SKM-1 (cell line): ENCODE data around the gene DAB2IP.
"Not testable (repeated sequence)": the region's sequence is repeated elsewhere in the genome, so short reads cannot be mapped to it uniquely, and the experiment has no call there.

Experiments used
- DNase-seq: peaks from one replicate; lab custom pipeline; 2025; ENCODE audit not compliant: unreplicated experiment; lab: John Stamatoyannopoulos, UW

Gene DAB2IP

GRCh38 chr9:121643473-121643872 is 8.0 kb upstream of the DAB2IP start:
- no peak for DNase-seq

- not testable (repeated sequence) for DNase-seq
These were observed 7.4 kb upstream of the DAB2IP start for GRCh38 chr9:121644040-121644439.

GRCh38 chr9:121645003-121645402 is 6.4 kb upstream of the DAB2IP start:
- no peak for DNase-seq

- DNase-seq = no peak
These were observed 5.3 kb upstream of the DAB2IP start for GRCh38 chr9:121645853-121646807.

GRCh38 chr9:121646992-121647391 is 4.4 kb upstream of the DAB2IP start:
- DNase-seq = no peak

- no peak for DNase-seq
These were observed 3.3 kb upstream of the DAB2IP start for GRCh38 chr9:121648172-121648571.

GRCh38 chr9:121648799-121649198 is 2.6 kb upstream of the DAB2IP start:
- DNase-seq = no peak

- DNase-seq = no peak
These were observed 1.8 kb upstream of the DAB2IP start for GRCh38 chr9:121649476-121650216.

- DNase-seq = no peak
These were observed 1.0 kb upstream of the DAB2IP start for GRCh38 chr9:121650217-121651007.

- DNase-seq = no peak
These were observed 483 bp upstream of the DAB2IP start for GRCh38 chr9:121651008-121651294.

- no peak for DNase-seq
These were observed 795 bp downstream of the DAB2IP start for GRCh38 chr9:121652021-121652837.

GRCh38 chr9:121652838-121653231 is 1.4 kb downstream of the DAB2IP start:
- no peak for DNase-seq

GRCh38 chr9:121654499-121655140 is 3.2 kb downstream of the DAB2IP start:
- no peak for DNase-seq

- DNase-seq = no peak
These were observed 3.9 kb downstream of the DAB2IP start for GRCh38 chr9:121655231-121655755.

GRCh38 chr9:121656941-121657470 is 5.6 kb downstream of the DAB2IP start:
- DNase-seq = no peak

- no peak for DNase-seq
These were observed 6.7 kb downstream of the DAB2IP start for GRCh38 chr9:121658166-121658565.

GRCh38 chr9:121658591-121658990 is 7.2 kb downstream of the DAB2IP start:
- no peak for DNase-seq

- DNase-seq = no peak
These were observed 8.9 kb downstream of the DAB2IP start for GRCh38 chr9:121660367-121660766.

GRCh38 chr9:121660876-121661275 is 9.4 kb downstream of the DAB2IP start:
- DNase-seq = no peak

GRCh38 chr9:121661328-121661727 is 9.9 kb downstream of the DAB2IP start:
- DNase-seq = no peak
